NCI-H2107 treated with DMSO at 0.1 percent for 48 hours (cell line): ENCODE measurements around the gene ARHGAP6.

Source experiments
- DNase-seq: peaks from one replicate; lab custom pipeline; 2025; ENCODE audit not compliant: unreplicated experiment; lab: John Stamatoyannopoulos, UW

ARHGAP6 gene

GRCh38 chrX:11464380-11464779 is 201.3 kb downstream of the ARHGAP6 start:
- no peak for DNase-seq

GRCh38 chrX:11462648-11463047 is 203.1 kb downstream of the ARHGAP6 start:
- no peak for DNase-seq

- no peak for DNase-seq
These were observed 203.6 kb downstream of the ARHGAP6 start for GRCh38 chrX:11462136-11462535.

GRCh38 chrX:11461201-11462001 is 204.3 kb downstream of the ARHGAP6 start:
- no peak for DNase-seq

GRCh38 chrX:11460347-11460746 is 205.4 kb downstream of the ARHGAP6 start:
- DNase-seq, result no peak

GRCh38 chrX:11458170-11458569 is 207.6 kb downstream of the ARHGAP6 start:
- DNase-seq, result no peak

- DNase-seq, result no peak
These were observed 214.6 kb downstream of the ARHGAP6 start for GRCh38 chrX:11451151-11451550.

GRCh38 chrX:11450354-11450753 is 215.4 kb downstream of the ARHGAP6 start:
- no peak for DNase-seq

- no peak for DNase-seq
These were observed 216.1 kb downstream of the ARHGAP6 start for GRCh38 chrX:11449613-11450012.

- DNase-seq, result no peak
These were observed 218.3 kb downstream of the ARHGAP6 start for GRCh38 chrX:11447418-11447817.

- no peak for DNase-seq
These were observed 218.8 kb downstream of the ARHGAP6 start for GRCh38 chrX:11446949-11447348.

- DNase-seq, result no peak
These were observed 219.4 kb downstream of the ARHGAP6 start for GRCh38 chrX:11446336-11446735.

GRCh38 chrX:11445540-11445939 is 220.2 kb downstream of the ARHGAP6 start:
- no peak for DNase-seq

GRCh38 chrX:11444052-11444451 is 221.7 kb downstream of the ARHGAP6 start:
- DNase-seq, result no peak

- DNase-seq, result no peak
These were observed 225.9 kb downstream of the ARHGAP6 start for GRCh38 chrX:11439846-11440245.

GRCh38 chrX:11438767-11439166 is 227.0 kb downstream of the ARHGAP6 start:
- DNase-seq, result no peak

GRCh38 chrX:11438380-11438723 is 227.4 kb downstream of the ARHGAP6 start:
- DNase-seq, result no peak

- no peak for DNase-seq
These were observed 227.9 kb downstream of the ARHGAP6 start for GRCh38 chrX:11437642-11438379.

- DNase-seq, result no peak
These were observed 230.2 kb downstream of the ARHGAP6 start for GRCh38 chrX:11435568-11435967.

- no peak for DNase-seq
These were observed 231.1 kb downstream of the ARHGAP6 start for GRCh38 chrX:11434607-11435006.

GRCh38 chrX:11431786-11432185 is 233.9 kb downstream of the ARHGAP6 start:
- DNase-seq, result no peak

- no peak for DNase-seq
These were observed 235.4 kb downstream of the ARHGAP6 start for GRCh38 chrX:11430271-11430670.
